MM.1S (cell line): ENCODE results near the gene TUBA3E.
"Not testable (repeated sequence)": the region's sequence is repeated elsewhere in the genome, so short reads cannot be mapped to it uniquely, and the experiment has no call there.

Experiments
- EZH2 ChIP-seq: fragments of 300-600 bp; sonication (generic); optimal IDR thresholded peaks from 2 replicates; pipeline ENCODE3; 2017; ENCODE audit warnings: low read depth, mild to moderate bottlenecking, antibody characterized with exemption, low read length, mixed read lengths
- TF ChIP-seq, protein P1 (sequence below): fragments of 300-600 bp; sonication (generic); IDR thresholded peaks from 2 replicates; pipeline ENCODE4 v1.5.1; 2016; ENCODE audit warnings: antibody characterized with exemption, low read length, mixed read lengths

DNA sequence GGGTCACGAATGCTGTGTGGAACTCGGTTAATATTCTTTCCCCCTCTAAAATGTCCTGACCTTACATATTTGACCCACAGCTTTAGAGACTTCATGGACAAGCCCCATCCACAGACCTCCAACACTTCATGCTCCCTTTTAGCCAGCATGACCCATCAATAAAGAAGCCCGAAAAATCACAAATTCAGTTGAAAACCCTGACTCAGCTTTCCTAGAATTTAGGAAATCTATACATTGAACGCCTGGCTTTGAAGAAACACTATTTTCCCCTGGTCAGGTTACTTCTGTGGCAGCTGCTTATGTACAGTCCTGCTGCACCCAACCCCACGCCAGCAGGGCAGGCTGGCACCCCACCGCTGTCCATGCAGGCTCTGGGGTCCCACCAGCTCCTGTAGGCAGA is 6.9 kb downstream of the TUBA3E start:
- TF ChIP-seq, protein P1, sequence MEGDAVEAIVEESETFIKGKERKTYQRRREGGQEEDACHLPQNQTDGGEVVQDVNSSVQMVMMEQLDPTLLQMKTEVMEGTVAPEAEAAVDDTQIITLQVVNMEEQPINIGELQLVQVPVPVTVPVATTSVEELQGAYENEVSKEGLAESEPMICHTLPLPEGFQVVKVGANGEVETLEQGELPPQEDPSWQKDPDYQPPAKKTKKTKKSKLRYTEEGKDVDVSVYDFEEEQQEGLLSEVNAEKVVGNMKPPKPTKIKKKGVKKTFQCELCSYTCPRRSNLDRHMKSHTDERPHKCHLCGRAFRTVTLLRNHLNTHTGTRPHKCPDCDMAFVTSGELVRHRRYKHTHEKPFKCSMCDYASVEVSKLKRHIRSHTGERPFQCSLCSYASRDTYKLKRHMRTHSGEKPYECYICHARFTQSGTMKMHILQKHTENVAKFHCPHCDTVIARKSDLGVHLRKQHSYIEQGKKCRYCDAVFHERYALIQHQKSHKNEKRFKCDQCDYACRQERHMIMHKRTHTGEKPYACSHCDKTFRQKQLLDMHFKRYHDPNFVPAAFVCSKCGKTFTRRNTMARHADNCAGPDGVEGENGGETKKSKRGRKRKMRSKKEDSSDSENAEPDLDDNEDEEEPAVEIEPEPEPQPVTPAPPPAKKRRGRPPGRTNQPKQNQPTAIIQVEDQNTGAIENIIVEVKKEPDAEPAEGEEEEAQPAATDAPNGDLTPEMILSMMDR, result not testable (repeated sequence)
- not testable (repeated sequence) for TF ChIP-seq EZH2
